ENCODE data around the gene ZNF22. TPM values are rescaled to one million over a fixed set of nuclear protein-coding genes. Genes with fewer than 3 reads are reported as not detected.
A peak's percentile ranks its signal among the peaks of the same experiment; 100 is the strongest.

The ZNF22 gene
- total and polyA plus RNA-seq, 7 donors: 12.9 to 29.9 (median 18.3) TPM

DNA sequence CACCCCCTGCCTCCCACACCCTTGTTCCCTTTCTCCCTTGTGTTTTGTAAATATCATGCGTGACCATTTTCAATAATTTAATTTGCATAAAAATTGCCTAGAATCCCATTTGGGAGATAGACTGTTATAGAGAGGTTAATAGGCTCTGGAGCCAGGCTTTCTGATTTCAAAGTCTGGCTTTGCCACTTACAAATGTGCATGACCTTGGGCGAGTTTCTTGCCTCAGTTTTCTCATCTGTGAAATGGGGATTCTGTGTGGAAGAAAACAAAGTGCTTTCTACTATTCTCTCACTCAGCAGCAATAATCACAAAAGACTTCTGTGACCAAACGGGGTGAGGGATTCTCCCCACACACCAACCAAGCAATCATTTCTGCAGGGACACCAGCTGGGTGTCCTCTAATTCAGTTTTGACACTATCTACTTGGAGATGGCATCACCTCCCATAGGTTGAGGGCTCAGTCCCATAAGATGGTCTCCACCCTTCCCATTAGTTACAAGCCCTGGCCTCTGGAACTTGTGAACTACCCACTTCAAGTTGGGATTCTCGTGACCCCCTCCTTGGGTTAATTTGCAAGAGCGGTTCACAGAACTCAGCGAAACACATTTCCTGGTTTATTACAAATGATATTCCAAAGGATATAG lies 3.5 kb upstream of the ZNF22 start:
- 93 to 94% methylated on average over 6 of the region's 6 CpGs for WGBS, 2 donors
- Histone ChIP-seq H3K27ac (peak overlapping the region; percentile 78 to 97 (median 88)), H3K9me3 (no peaks in the 10 kb centered on the region), H3K36me3 (peaks cover 0 to 15% (median 4%) of the 10 kb centered on the region in 4 donors), H3K4me1 (peaks cover 0 to 58% (median 46%) of the 10 kb centered on the region in 4 donors), H3K4me3 (no peak overlapping the region), H3K27me3 (no peaks in the 10 kb centered on the region)
- no peak for DNase-seq
- TF ChIP-seq EP300 (IDR thresholded peaks at IDR 0.05): no peak
- TF ChIP-seq, protein P1, sequence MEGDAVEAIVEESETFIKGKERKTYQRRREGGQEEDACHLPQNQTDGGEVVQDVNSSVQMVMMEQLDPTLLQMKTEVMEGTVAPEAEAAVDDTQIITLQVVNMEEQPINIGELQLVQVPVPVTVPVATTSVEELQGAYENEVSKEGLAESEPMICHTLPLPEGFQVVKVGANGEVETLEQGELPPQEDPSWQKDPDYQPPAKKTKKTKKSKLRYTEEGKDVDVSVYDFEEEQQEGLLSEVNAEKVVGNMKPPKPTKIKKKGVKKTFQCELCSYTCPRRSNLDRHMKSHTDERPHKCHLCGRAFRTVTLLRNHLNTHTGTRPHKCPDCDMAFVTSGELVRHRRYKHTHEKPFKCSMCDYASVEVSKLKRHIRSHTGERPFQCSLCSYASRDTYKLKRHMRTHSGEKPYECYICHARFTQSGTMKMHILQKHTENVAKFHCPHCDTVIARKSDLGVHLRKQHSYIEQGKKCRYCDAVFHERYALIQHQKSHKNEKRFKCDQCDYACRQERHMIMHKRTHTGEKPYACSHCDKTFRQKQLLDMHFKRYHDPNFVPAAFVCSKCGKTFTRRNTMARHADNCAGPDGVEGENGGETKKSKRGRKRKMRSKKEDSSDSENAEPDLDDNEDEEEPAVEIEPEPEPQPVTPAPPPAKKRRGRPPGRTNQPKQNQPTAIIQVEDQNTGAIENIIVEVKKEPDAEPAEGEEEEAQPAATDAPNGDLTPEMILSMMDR (IDR thresholded peaks at IDR 0.05): no peak
- no peak for TF ChIP-seq POLR2AphosphoS5 (IDR thresholded peaks at IDR 0.05)
- no peak for TF ChIP-seq POLR2A (IDR thresholded peaks at IDR 0.05)
- intact Hi-C loops (cut with DNase I): no loop called here

DNA sequence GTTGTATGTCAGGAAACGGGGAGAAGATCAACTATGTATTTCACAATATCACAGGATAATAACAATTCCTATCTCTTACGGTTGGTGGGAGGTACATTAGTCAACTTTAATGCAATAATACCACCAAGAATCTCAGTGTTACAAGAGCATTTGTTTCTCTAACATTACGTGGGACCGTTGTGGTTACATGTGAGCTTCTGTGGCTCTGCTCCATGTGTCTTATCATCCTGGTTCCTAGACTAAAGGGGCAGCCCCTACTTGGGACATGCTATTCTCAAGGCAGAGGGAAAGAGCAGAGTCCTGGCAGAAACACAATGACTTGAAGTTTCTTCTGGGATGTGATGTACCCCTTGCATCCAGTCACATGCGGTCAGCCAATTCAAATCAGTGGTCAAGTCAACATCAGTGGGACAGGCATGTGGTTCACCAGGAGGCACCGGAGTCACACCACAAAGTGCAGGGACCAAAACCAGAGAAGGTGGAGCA lies 2.5 kb upstream of the ZNF22 start:
- intact Hi-C loops (cut with DNase I): no loop called here
- peak; percentile 75 for DNase-seq
- Histone ChIP-seq H3K27ac (peak overlapping the region; percentile 84 to 97 (median 93)), H3K9me3 (no peaks in the 10 kb centered on the region), H3K4me1 (peaks cover 0 to 65% (median 52%) of the 10 kb centered on the region in 4 donors), H3K36me3 (peaks cover 0 to 8% (median 3%) of the 10 kb centered on the region in 4 donors), H3K27me3 (no peaks in the 10 kb centered on the region), H3K4me3 (no peak overlapping the region)
- TF ChIP-seq POLR2A (IDR thresholded peaks at IDR 0.05) (no peak), POLR2AphosphoS5 (IDR thresholded peaks at IDR 0.05) (peak in 2 of 4 donors; percentile 34 to 55)
- WGBS, 2 donors: 87 to 88% methylated on average over 6 of the region's 6 CpGs

DNA sequence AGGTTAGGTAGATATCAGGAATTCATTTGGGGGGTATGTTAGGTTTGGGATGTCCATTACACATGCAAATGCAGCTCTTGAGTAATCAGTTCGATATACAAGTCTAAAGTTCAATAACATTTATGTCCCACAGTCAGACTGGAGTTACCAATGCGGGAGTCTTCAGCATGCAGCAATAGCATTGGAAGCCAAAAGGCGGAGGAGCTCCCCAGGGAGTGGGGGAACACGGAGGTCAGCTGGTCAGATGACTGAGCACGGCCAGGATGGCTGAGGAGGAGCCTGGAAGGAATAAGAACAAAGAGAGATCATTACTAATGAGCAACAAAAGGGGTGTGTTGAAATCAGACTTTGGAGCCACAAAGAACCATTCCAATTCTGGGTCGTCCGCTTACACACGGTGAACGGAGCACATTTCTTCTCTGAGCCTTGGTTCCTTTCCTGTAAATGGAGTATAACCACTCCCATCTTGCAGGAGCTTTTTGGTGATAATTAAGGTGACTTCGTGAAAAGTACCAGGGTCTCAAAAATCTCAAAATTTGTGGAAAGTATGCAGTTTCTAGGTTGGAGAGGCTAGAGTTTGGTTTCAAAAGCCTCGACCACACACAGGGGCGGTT lies 478 bp upstream of the ZNF22 start:
- Histone ChIP-seq H3K27ac (peak overlapping the region; percentile 92 to 97 (median 93)), H3K9me3 (no peaks in the 10 kb centered on the region), H3K36me3 (peaks cover 0 to 21% (median 5%) of the 10 kb centered on the region in 4 donors), H3K27me3 (no peaks in the 10 kb centered on the region), H3K4me3 (peak overlapping the region; percentile 51 to 66 (median 61)), H3K4me1 (peaks cover 0 to 67% (median 44%) of the 10 kb centered on the region in 4 donors)
- 43 to 63% methylated on average over 12 of the region's 12 CpGs for WGBS, 2 donors
- intact Hi-C loops (cut with DNase I): loop anchor here (2.0 to 10.0 kb wide), 4 partner anchors 19 to 1325 kb away; partner anchors contain the start of gene RASSF4
- peak; percentile 95 for DNase-seq
- TF ChIP-seq POLR2AphosphoS5 (IDR thresholded peaks at IDR 0.05): peak; percentile 11 to 68 (median 30)
- TF ChIP-seq POLR2A (IDR thresholded peaks at IDR 0.05): no peak
- TF ChIP-seq, protein P1 (IDR thresholded peaks at IDR 0.05): no peak
- TF ChIP-seq EP300 (IDR thresholded peaks at IDR 0.05): no peak

DNA sequence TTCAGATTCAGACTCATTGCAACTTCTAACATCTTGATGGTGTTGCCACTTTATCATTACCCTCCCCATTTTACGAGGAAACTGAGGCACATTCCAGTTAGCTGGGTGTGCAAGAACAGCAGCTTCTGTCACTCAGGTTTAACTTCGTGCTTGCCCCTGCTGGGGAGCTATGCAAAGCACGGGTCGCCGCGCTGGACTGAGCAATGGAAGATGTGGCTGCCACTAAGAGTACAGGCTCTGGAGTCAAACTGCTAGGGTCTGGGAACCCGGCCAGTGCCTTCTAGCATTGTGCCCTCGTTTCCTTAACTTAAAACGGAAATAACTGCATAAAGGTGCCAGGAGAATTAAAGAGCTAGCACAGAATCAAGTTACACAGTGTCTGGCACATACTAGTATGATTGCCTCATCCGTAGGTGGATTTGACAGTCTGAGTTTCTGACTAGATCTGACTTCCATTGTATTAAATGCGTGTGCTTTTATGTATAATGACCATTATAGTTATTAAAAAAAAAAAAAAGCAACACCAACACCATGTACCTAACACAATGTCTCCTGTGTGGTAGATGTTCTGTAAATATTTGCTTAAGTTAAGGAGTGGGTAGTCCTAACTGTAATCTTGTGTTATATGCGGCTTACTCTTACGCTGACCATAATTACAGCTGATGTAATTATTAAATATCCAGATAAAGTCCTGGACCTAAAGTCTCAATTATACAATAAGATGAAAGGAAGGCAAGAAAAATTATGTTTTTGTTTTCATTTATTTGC lies 842 bp downstream of the ZNF22 start:
- peak; percentile 83 for DNase-seq
- 2 to 14% methylated on average over 13 of the region's 13 CpGs for WGBS, 2 donors
- TF ChIP-seq EP300 (IDR thresholded peaks at IDR 0.05) (no peak), POLR2A (IDR thresholded peaks at IDR 0.05) (no peak), POLR2AphosphoS5 (IDR thresholded peaks at IDR 0.05) (peak in 3 of 4 donors; percentile 45 to 66 (median 47))
- TF ChIP-seq, protein P1 (IDR thresholded peaks at IDR 0.05): peak in 2 of 4 experiments; percentile 10 to 30
- Histone ChIP-seq H3K4me3 (peak overlapping the region; percentile 51 to 66 (median 61)), H3K4me1 (peaks cover 0 to 53% (median 31%) of the 10 kb centered on the region in 4 donors), H3K36me3 (peaks cover 0 to 23% (median 5%) of the 10 kb centered on the region in 4 donors), H3K9me3 (no peaks in the 10 kb centered on the region), H3K27me3 (no peaks in the 10 kb centered on the region), H3K27ac (peak overlapping the region; percentile 92 to 97 (median 93))
- intact Hi-C loops (cut with DNase I): loop anchor here (2.0 to 10.0 kb wide), 4 partner anchors 21 to 1327 kb away; partner anchors contain the start of gene RASSF4
